OCI-LY1 (cell line): ENCODE results near the gene OR5K2.

Experiments
- H2AFZ ChIP-seq: fragments of 200-600 bp; sonication (generic), shearing (Covaris generic); 2 replicates; pipeline ENCODE4 v1.6.0; 2014; ENCODE audit warnings: antibody characterized with exemption, mild to moderate bottlenecking, low read length
- H3F3A ChIP-seq: fragments of 200-600 bp; sonication (generic), shearing (Covaris generic); 2 replicates; pipeline ENCODE4 v1.6.0; 2014; ENCODE audit warnings: mild to moderate bottlenecking, antibody characterized with exemption, low read length, moderate library complexity; ENCODE audit not compliant: insufficient read depth
- H3K27ac ChIP-seq: fragments of 200-600 bp; sonication (generic); 2 replicates; pipeline ENCODE4 v1.5.1; 2014; ENCODE audit warnings: low read length, mixed run types, mild to moderate bottlenecking, low read depth; ENCODE audit not compliant: poor library complexity, severe bottlenecking
- H3K27me3 ChIP-seq: fragments of 200-600 bp; sonication (generic); 2 replicates; pipeline ENCODE4 v1.6.0; 2014; ENCODE audit warnings: antibody characterized with exemption, mild to moderate bottlenecking, low read length, moderate library complexity; ENCODE audit not compliant: insufficient read depth
- H3K36me3 ChIP-seq: fragments of 200-600 bp; sonication (generic); 2 replicates; pipeline ENCODE4 v1.6.1; 2014; ENCODE audit warnings: mild to moderate bottlenecking, antibody characterized with exemption, low read length, moderate library complexity, mixed read lengths; ENCODE audit not compliant: insufficient read depth
- H3K4me1 ChIP-seq: fragments of 200-600 bp; sonication (generic); 2 replicates; pipeline ENCODE4 v1.5.1; 2014; ENCODE audit warnings: mild to moderate bottlenecking, low read length, moderate library complexity; ENCODE audit not compliant: insufficient read depth, severe bottlenecking
- H3K4me2 ChIP-seq: fragments of 200-600 bp; sonication (generic), shearing (Covaris generic); 2 replicates; pipeline ENCODE4 v1.6.1; 2014; ENCODE audit warnings: low read length
- H3K4me3 ChIP-seq: fragments of 200-600 bp; sonication (generic); 2 replicates; pipeline ENCODE4 v1.5.1; 2014; ENCODE audit warnings: low read length, low read depth, mild to moderate bottlenecking, mixed read lengths; ENCODE audit not compliant: poor library complexity, severe bottlenecking
- H3K79me2 ChIP-seq: fragments of 200-600 bp; shearing (Covaris generic); 2 replicates; pipeline ENCODE4 v1.6.1; 2016; ENCODE audit warnings: mixed run types, low read length, mixed read lengths; ENCODE audit not compliant: insufficient read depth
- H3K9ac ChIP-seq: fragments of 200-600 bp; sonication (generic), shearing (Covaris generic); 2 replicates; pipeline ENCODE4 v1.6.1; 2014; ENCODE audit warnings: mild to moderate bottlenecking, low read length, mixed read lengths
- H3K9me2 ChIP-seq: fragments of 200-600 bp; sonication (generic), shearing (Covaris generic); 2 replicates; pipeline ENCODE4 v1.6.1; 2014; ENCODE audit warnings: low read depth, mild to moderate bottlenecking, low read length, mixed read lengths
- H3K9me3 ChIP-seq: fragments of 200-600 bp; shearing (Covaris generic); 2 replicates; pipeline ENCODE4 v1.6.1; 2014; ENCODE audit warnings: low read length, mixed read lengths
- H4K20me1 ChIP-seq: fragments of 200-600 bp; sonication (generic), shearing (Covaris generic); 2 replicates; pipeline ENCODE4 v1.6.0; 2016; ENCODE audit warnings: mild to moderate bottlenecking, low read length; ENCODE audit not compliant: insufficient read depth
- EZH2 ChIP-seq: fragments of 200-600 bp; sonication (generic), shearing (Covaris generic); IDR thresholded peaks from 2 replicates; pipeline ENCODE4 v1.8.0; 2017; ENCODE audit warnings: borderline replicate concordance, mixed run types, mild to moderate bottlenecking, antibody characterized with exemption, low read length, moderate library complexity, mixed read lengths
- TF ChIP-seq, protein P1 (sequence below): fragments of 200-600 bp; sonication (generic), shearing (Covaris generic); IDR thresholded peaks from 2 replicates; pipeline ENCODE4 v1.5.1; 2017; ENCODE audit warnings: mild to moderate bottlenecking, antibody characterized with exemption, low read length, moderate library complexity, mixed read lengths

The OR5K2 gene

DNA sequence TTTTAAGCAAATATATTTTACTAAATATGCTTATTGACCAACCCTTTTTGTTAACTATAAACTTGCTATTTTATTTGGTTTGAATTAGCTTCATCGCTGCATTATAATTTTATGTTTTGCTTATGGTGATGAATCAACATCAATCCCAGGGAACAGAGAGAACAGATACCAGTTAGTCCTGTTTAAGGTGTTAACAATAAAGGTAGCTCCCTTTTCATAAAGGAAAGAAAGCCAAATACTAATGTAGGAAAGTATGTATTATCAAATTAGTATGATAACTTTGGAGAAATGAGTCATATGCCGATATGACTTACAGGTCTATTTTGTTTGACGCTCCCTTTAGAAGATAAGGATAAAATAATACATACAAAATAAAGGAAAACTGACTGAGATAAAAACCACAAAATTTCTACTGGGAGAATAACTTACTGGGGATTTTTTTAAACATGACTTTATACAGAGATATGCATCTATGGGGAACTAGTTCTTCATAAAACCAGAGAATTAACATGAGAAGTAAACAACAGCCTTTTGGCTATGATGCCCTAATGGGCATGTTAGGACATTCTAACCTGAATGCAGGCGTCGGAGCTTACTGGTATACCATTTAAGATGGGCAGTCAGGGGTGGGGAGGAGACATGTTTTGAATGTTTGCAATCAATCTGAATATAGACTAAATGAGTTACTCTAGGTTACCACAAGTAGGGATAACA, 4.5 kb downstream of the OR5K2 start:
- Histone ChIP-seq H3K9ac (no peak overlapping the region), H3K4me2 (no peak overlapping the region), H2AFZ (no peak overlapping the region), H3K27me3 (no peaks in the 10 kb centered on the region), H3F3A (no peaks in the 10 kb centered on the region), H3K36me3 (no peaks in the 10 kb centered on the region), H3K27ac (no peak overlapping the region), H4K20me1 (no peaks in the 10 kb centered on the region), H3K4me3 (no peak overlapping the region), H3K79me2 (no peaks in the 10 kb centered on the region), H3K9me2 (no peaks in the 10 kb centered on the region), H3K4me1 (no peaks in the 10 kb centered on the region), H3K9me3 (no peaks in the 10 kb centered on the region)
- no peak for TF ChIP-seq EZH2
- TF ChIP-seq, protein P1, sequence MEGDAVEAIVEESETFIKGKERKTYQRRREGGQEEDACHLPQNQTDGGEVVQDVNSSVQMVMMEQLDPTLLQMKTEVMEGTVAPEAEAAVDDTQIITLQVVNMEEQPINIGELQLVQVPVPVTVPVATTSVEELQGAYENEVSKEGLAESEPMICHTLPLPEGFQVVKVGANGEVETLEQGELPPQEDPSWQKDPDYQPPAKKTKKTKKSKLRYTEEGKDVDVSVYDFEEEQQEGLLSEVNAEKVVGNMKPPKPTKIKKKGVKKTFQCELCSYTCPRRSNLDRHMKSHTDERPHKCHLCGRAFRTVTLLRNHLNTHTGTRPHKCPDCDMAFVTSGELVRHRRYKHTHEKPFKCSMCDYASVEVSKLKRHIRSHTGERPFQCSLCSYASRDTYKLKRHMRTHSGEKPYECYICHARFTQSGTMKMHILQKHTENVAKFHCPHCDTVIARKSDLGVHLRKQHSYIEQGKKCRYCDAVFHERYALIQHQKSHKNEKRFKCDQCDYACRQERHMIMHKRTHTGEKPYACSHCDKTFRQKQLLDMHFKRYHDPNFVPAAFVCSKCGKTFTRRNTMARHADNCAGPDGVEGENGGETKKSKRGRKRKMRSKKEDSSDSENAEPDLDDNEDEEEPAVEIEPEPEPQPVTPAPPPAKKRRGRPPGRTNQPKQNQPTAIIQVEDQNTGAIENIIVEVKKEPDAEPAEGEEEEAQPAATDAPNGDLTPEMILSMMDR, result no peak

DNA sequence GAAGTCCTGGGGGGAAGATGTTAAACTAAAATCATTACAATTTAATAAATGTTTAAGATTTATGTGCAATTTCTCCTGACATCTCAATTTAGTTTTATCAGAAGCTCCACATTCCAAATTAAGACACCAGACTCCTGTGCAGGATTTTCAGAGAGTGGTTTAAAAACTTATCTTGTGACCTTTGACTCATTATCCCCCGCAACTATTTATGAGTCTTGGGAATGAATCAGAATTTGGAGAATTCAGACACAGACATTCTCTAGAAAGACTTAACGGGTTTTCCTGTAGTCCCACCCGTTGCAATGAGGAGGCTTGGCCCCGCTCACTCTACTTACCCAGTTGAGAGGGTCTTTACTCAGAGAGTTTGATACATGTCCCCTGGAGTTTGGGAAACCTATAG, 7.1 kb downstream of the OR5K2 start:
- no peak overlapping the region for H3K27ac ChIP-seq
- H3K9me3 ChIP-seq, result no peaks in the 10 kb centered on the region
- H3K4me1 ChIP-seq, result no peaks in the 10 kb centered on the region
- H3K9me2 ChIP-seq, result no peaks in the 10 kb centered on the region
- H2AFZ ChIP-seq, result no peak overlapping the region
- no peaks in the 10 kb centered on the region for H3F3A ChIP-seq
- no peaks in the 10 kb centered on the region for H3K36me3 ChIP-seq
- no peak overlapping the region for H3K4me2 ChIP-seq
- H4K20me1 ChIP-seq, result no peaks in the 10 kb centered on the region
- H3K79me2 ChIP-seq, result no peaks in the 10 kb centered on the region
- no peak overlapping the region for H3K4me3 ChIP-seq
- no peaks in the 10 kb centered on the region for H3K27me3 ChIP-seq
- H3K9ac ChIP-seq, result no peak overlapping the region
- no peak for TF ChIP-seq EZH2
- TF ChIP-seq, protein P1, result no peak

DNA sequence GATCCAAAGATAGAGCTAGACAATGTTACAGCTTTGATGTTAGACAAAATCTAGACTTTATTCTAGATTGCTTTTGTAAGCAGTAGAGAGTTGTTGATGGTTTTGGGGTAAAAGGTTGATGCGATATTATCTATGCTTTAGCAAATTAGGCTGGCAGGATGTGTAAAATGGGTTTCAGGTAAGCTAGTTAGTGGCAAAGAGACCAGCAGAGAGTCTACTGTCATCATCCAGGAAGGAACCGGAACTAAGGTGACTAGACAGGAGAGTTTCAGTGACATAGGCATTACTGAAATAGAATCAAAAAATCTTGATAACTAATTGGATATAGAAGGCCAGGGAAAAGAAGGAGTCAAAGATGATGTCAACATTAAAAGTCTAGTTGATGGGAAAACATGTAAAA, 11.1 kb downstream of the OR5K2 start:
- Histone ChIP-seq H3K27me3 (no peaks in the 10 kb centered on the region), H4K20me1 (no peaks in the 10 kb centered on the region), H3K4me1 (no peaks in the 10 kb centered on the region), H3K9me2 (no peaks in the 10 kb centered on the region), H3K79me2 (no peaks in the 10 kb centered on the region), H3K4me2 (no peak overlapping the region), H3K9me3 (no peaks in the 10 kb centered on the region), H3F3A (no peaks in the 10 kb centered on the region), H3K4me3 (no peak overlapping the region), H2AFZ (no peak overlapping the region), H3K27ac (no peak overlapping the region), H3K36me3 (no peaks in the 10 kb centered on the region), H3K9ac (no peak overlapping the region)
- TF ChIP-seq EZH2, result no peak
- TF ChIP-seq, protein P1, result no peak
